Measurements from ENCODE around the gene DNM3. TPM values are rescaled to one million over a fixed set of nuclear protein-coding genes. Genes with fewer than 3 reads are reported as not detected.
A peak's percentile ranks its signal among the peaks of the same experiment; 100 is the strongest.

The DNM3 gene
- total and polyA plus RNA-seq, 9 of the 15 experiments (the other 6 are each of a cell fraction or from before 2014, with no cell fraction given), result 0.08 to 0.36 (median 0.22) TPM; not detected in 1

- Histone ChIP-seq H3K4me3 (no peak overlapping the region), H3K9me3 (replicated peaks; ENCODE audit: control insufficient read depth, insufficient read depth, low read depth, low read length) (no peaks in the 10 kb centered on the region), H3K27ac (ENCODE audit: extremely low read depth, low read depth, low read length) (no peak overlapping the region), H3K9me1 (ENCODE audit: control insufficient read depth, insufficient read depth, low read length) (no peaks in the 10 kb centered on the region), H3K4me2 (ENCODE audit: insufficient read depth, low read length) (no peak overlapping the region), H2AFZ (ENCODE audit: low read depth, low read length) (no peak overlapping the region), H3K4me1 (replicated peaks in 1 of 2; ENCODE audit: control insufficient read depth in 2 of 2, insufficient read depth in 2 of 2, low read length in 2 of 2) (no peaks in the 10 kb centered on the region), H3K27me3 (ENCODE audit: control insufficient read depth in 2 of 2, insufficient read depth in 2 of 2, low read length in 2 of 2) (no peaks in the 10 kb centered on the region), H3K36me3 (ENCODE audit: control insufficient read depth, insufficient read depth, low read length) (no peaks in the 10 kb centered on the region), H3K79me2 (ENCODE audit: control insufficient read depth, insufficient read depth, low read length) (no peaks in the 10 kb centered on the region), H3K9ac (ENCODE audit: insufficient read depth in 1 of 2, low read depth in 2 of 2, low read length in 2 of 2) (no peak overlapping the region), H4K20me1 (replicated peaks; ENCODE audit: control insufficient read depth, insufficient read depth, low read length) (no peaks in the 10 kb centered on the region)
- ChIA-PET POLR2A (no interaction called here), CTCF (ENCODE audit: low intra/inter-chr PET ratio) (no interaction called here)
- in situ Hi-C loops (cut with MboI) (no loop called here), intact Hi-C loops (cut with micrococcal nuclease) (no loop called here)
- FAIRE-seq (no peak), DNase-seq (ENCODE audit: extremely low read depth in 1 of 4, low spot score in 3 of 4) (no peak), ATAC-seq (no peak)
- TF ChIP-seq MAZ (CRISPR knock-in tag; conservative IDR thresholded peaks at IDR 0.05 in 1 of 2, IDR thresholded peaks at IDR 0.05 in 1 of 2) (no peak), NFIC (IDR thresholded peaks at IDR 0.05) (peak; percentile 86), NFIX (CRISPR knock-in tag; IDR thresholded peaks at IDR 0.05; ENCODE audit: low read depth) (peak; percentile 66), ZNF444 (CRISPR knock-in tag; IDR thresholded peaks at IDR 0.05) (no peak), HNRNPLL (IDR thresholded peaks at IDR 0.05; ENCODE audit: low read depth, low read length, poor library complexity, severe bottlenecking) (no peak), MAFG (tag; conservative IDR thresholded peaks at IDR 0.05) (no peak)
- TF ChIP-seq, protein P1, sequence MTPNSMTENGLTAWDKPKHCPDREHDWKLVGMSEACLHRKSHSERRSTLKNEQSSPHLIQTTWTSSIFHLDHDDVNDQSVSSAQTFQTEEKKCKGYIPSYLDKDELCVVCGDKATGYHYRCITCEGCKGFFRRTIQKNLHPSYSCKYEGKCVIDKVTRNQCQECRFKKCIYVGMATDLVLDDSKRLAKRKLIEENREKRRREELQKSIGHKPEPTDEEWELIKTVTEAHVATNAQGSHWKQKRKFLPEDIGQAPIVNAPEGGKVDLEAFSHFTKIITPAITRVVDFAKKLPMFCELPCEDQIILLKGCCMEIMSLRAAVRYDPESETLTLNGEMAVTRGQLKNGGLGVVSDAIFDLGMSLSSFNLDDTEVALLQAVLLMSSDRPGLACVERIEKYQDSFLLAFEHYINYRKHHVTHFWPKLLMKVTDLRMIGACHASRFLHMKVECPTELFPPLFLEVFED (CRISPR knock-in tag; conservative IDR thresholded peaks at IDR 0.05), result no peak
- WGBS (ENCODE audit: insufficient coverage, low coverage, missing lambda C conversion rate), result 0% methylated on average over 1 of the region's 1 CpG
- BruUV-seq (replicated peaks), result no TSS peak
Observed at GRCh38 chr1:172054172-172054571, 212.9 kb downstream of the DNM3 start.
